ENCODE results near the gene HOXB5. TPM values are rescaled to one million over a fixed set of nuclear protein-coding genes. Genes with fewer than 3 reads are reported as not detected.

Gene HOXB5
- total RNA-seq, 1 experiment from 2014 or later = not detected

DNA sequence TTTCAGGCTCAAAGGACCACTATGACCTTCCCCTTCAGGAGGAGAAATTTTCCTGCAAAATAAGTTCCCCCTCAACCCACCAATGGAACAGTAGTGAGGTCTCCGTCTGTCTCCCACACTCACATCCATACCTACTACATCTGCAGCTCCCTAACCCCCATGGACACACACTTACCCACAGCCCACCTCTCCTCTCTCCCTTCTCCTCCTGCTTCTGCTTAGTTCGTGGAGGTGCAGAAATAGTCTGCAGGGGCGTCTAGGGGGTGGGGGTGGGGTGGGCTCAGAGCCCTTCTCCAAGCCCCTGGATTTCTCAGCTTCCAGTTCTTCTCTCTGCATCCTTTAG is 24.4 kb downstream of the HOXB5 start:
- POLR2A ChIA-PET = no interaction called here
- no peaks in the 10 kb centered on the region for H3K9me3 Mint-ChIP-seq (ENCODE audit: unreplicated experiment)
- H3K27ac Mint-ChIP-seq (ENCODE audit: unreplicated experiment) = no peak overlapping the region

DNA sequence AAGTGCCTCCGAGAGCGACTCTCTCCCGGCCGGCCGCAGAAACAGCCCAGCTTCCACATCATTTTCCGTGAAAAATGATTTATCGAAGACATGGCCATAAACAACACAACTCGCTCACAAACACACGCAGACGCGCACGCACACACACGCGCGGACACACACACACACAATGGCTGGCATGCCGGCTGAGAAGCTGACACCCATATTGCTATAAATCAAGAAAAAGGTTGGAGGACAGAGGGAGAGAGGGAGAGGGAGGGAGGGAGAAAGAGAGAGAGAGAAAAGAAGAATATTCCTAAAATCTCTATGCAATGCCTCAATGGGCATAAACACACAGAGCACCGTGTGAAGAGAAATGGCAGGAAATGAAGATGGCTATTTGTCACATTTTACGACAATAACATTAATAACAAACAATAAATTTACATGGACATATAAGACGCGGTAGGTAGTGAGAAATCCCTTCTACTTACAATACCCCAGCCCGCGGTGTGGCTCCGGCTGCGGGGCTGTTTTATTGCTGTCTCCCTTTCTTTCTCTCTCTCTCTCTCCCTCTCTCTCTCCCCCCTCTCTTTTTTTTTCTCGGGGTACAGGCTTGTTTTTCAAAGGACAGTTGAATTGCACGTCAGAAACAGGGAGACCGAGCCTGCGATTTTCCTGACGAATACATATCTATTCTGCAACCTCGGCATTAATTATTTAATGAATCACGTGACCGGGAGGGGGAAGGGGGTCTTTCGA is 24.9 kb downstream of the HOXB5 start:
- Histone ChIP-seq H3K9me3 (no peaks in the 10 kb centered on the region), H3K36me3 (ENCODE audit: control insufficient read depth, insufficient read depth, low read length) (no peaks in the 10 kb centered on the region), H3K4me1 (peaks cover 17% of the 10 kb centered on the region), H3K4me3 (ENCODE audit: low read depth, low read length) (no peak overlapping the region), H3K27me3 (replicated peaks; ENCODE audit: control insufficient read depth, insufficient read depth, low read length) (no peaks in the 10 kb centered on the region)
- H3K9me3 Mint-ChIP-seq (ENCODE audit: unreplicated experiment) = no peaks in the 10 kb centered on the region
- intact Hi-C loops (cut with micrococcal nuclease; ENCODE audit: unreplicated experiment) = no loop called here
- no peaks in the 10 kb centered on the region for H3K36me3 Mint-ChIP-seq (ENCODE audit: insufficient read depth, unreplicated experiment)
- no TSS peak for BruUV-seq (replicated peaks)
- ChIA-PET POLR2A (no interaction called here), CTCF (no interaction called here)
- no peak for DNase-seq
- no peak overlapping the region for H3K27ac Mint-ChIP-seq (ENCODE audit: unreplicated experiment)
- TF ChIP-seq, protein P1, sequence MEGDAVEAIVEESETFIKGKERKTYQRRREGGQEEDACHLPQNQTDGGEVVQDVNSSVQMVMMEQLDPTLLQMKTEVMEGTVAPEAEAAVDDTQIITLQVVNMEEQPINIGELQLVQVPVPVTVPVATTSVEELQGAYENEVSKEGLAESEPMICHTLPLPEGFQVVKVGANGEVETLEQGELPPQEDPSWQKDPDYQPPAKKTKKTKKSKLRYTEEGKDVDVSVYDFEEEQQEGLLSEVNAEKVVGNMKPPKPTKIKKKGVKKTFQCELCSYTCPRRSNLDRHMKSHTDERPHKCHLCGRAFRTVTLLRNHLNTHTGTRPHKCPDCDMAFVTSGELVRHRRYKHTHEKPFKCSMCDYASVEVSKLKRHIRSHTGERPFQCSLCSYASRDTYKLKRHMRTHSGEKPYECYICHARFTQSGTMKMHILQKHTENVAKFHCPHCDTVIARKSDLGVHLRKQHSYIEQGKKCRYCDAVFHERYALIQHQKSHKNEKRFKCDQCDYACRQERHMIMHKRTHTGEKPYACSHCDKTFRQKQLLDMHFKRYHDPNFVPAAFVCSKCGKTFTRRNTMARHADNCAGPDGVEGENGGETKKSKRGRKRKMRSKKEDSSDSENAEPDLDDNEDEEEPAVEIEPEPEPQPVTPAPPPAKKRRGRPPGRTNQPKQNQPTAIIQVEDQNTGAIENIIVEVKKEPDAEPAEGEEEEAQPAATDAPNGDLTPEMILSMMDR (IDR thresholded peaks at IDR 0.05; ENCODE audit: insufficient read depth in 1 of 2, low read depth in 1 of 2, low read length in 1 of 2, severe bottlenecking in 1 of 2, unreplicated experiment in 1 of 2) = no peak
- H3K4me1 Mint-ChIP-seq (ENCODE audit: low read depth, unreplicated experiment) = no peaks in the 10 kb centered on the region
- no peaks in the 10 kb centered on the region for H3K27me3 Mint-ChIP-seq (ENCODE audit: insufficient read depth, unreplicated experiment)
- H3K4me3 Mint-ChIP-seq (ENCODE audit: unreplicated experiment) = no peak overlapping the region

More for the DNA sequence above, 24.4 kb downstream of the HOXB5 start:
- TF ChIP-seq, protein P1 (IDR thresholded peaks at IDR 0.05; ENCODE audit: insufficient read depth in 1 of 2, low read depth in 1 of 2, low read length in 1 of 2, severe bottlenecking in 1 of 2, unreplicated experiment in 1 of 2) = no peak
- Histone ChIP-seq H3K27me3 (replicated peaks; ENCODE audit: control insufficient read depth, insufficient read depth, low read length) (no peaks in the 10 kb centered on the region), H3K36me3 (ENCODE audit: control insufficient read depth, insufficient read depth, low read length) (no peaks in the 10 kb centered on the region), H3K4me3 (ENCODE audit: low read depth, low read length) (no peak overlapping the region), H3K9me3 (no peaks in the 10 kb centered on the region), H3K4me1 (peaks cover 17% of the 10 kb centered on the region)
- no peak for DNase-seq
- CTCF ChIA-PET = no interaction called here
- no peak overlapping the region for H3K4me3 Mint-ChIP-seq (ENCODE audit: unreplicated experiment)
- H3K27me3 Mint-ChIP-seq (ENCODE audit: insufficient read depth, unreplicated experiment) = no peaks in the 10 kb centered on the region
- H3K4me1 Mint-ChIP-seq (ENCODE audit: low read depth, unreplicated experiment) = no peaks in the 10 kb centered on the region
- no peaks in the 10 kb centered on the region for H3K36me3 Mint-ChIP-seq (ENCODE audit: insufficient read depth, unreplicated experiment)
- intact Hi-C loops (cut with micrococcal nuclease; ENCODE audit: unreplicated experiment) = no loop called here
- no TSS peak for BruUV-seq (replicated peaks)

DNA sequence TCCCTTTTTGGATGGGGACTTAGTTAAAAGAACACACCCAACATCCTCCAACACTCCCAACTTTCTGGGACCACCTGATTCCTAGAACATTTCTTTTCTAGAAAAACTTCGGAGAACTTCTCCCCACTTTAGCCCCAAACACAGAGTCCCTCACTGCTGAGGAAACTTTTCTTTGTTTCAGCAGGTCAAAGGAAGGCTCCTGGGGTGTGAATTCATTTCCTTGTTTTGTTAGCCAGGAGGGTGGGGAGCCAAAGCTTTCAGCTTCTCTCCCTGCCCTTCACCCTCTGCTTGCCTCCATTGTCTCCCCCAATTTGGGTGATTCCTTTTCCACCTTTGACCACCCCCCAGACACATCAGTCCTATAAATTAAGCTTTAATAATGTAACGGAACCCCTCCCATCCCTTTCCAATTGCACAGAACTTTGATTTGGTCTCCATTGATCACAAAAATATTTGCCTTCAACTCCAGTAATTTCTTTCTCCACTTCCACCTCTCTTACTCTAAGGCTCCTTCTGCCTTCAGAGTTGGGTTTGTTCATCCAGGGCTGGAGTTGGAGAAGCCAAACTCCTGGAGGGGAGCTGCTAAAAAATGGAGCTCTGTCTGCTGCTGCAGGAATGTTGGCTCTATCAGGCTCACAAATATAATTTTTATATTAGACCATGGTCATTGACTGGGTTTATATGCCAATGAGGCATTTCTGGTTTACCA is 25.8 kb downstream of the HOXB5 start:
- Mint-ChIP-seq H3K27ac (ENCODE audit: unreplicated experiment) (no peak overlapping the region), H3K4me3 (ENCODE audit: unreplicated experiment) (no peak overlapping the region), H3K4me1 (ENCODE audit: low read depth, unreplicated experiment) (no peaks in the 10 kb centered on the region), H3K36me3 (ENCODE audit: insufficient read depth, unreplicated experiment) (no peaks in the 10 kb centered on the region), H3K9me3 (ENCODE audit: unreplicated experiment) (no peaks in the 10 kb centered on the region), H3K27me3 (ENCODE audit: insufficient read depth, unreplicated experiment) (no peaks in the 10 kb centered on the region)
- ChIA-PET CTCF (no interaction called here), POLR2A (no interaction called here)
- no peaks in the 10 kb centered on the region for H3K9me3 ChIP-seq
- H3K4me3 ChIP-seq (ENCODE audit: low read depth, low read length) = no peak overlapping the region
- no peaks in the 10 kb centered on the region for H3K36me3 ChIP-seq (ENCODE audit: control insufficient read depth, insufficient read depth, low read length)
- intact Hi-C loops (cut with micrococcal nuclease; ENCODE audit: unreplicated experiment) = no loop called here
- TF ChIP-seq, protein P1 (IDR thresholded peaks at IDR 0.05; ENCODE audit: insufficient read depth in 1 of 2, low read depth in 1 of 2, low read length in 1 of 2, severe bottlenecking in 1 of 2, unreplicated experiment in 1 of 2) = no peak
- H3K4me1 ChIP-seq = peaks cover 17% of the 10 kb centered on the region
- DNase-seq = no peak
- no peaks in the 10 kb centered on the region for H3K27me3 ChIP-seq (replicated peaks; ENCODE audit: control insufficient read depth, insufficient read depth, low read length)
- no TSS peak for BruUV-seq (replicated peaks)

All from Caco-2 (cell line).